ENCODE measurements around the gene RPS28. TPM values are rescaled to one million over a fixed set of nuclear protein-coding genes. Genes with fewer than 3 reads are reported as not detected.
"Not testable (repeated sequence)": the region's sequence is repeated elsewhere in the genome, so short reads cannot be mapped to it uniquely, and the experiment has no call there.

The RPS28 gene
- polyA plus RNA-seq, 1 experiment = 424 TPM

DNA sequence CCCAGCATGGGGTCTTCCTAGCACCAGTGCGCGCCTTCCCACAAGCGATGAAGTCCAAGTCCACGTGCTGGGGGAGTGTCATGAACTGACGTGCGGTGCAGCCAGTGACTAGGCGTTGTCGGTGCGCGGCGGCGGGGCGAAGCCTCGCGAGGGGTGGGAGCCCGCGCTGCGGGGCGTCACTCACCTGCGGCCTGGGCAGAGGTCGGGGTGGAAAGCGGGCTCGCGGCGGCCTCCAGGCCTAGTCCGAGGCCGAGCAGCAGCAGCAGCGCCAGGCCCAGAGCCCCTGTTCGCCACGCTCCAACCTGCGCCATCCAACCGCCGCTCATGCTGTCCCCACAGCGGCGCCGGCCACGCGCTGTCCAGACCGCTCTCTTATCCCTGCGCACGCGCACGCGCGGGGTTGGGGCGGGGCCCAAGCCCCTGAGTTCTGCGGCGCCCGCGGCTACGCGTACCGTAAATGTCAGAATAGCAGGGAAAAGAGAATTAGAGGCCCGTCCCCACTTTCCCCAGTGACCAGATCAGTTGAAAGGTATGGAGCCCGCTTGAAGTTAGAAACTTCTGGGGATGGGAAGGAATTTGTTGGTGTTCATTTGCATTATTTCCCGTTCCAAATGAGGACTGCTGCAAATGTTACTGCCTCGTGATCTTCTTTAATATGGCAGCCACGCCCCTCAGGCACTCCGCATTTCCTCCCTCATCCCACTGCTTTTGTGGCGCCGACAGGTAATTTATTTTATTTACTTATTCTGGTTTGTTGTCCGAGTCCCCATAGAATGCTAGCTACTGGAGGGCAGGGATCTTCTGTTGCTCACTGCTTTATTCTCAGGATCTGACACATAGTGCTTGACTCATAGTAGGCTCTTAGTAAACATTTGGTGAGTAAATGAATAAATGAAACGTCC, 13.1 kb upstream of the RPS28 start, which contains the start of gene CD320:
CD320 (minus strand) TSS at position 394 of the 902 bp plus-strand sequence; CDS start at position 326, 68 bp downstream.
- ChIA-PET CTCF (no interaction called here), POLR2A (interaction anchor here (0.6 to 1.4 kb wide), 3 partner anchors 13 to 206 kb away, joined by 3 to 8 read pairs (median 3); partner anchors contain the start of genes NDUFA7, RPS28 and ZNF414)
- no peak for TF ChIP-seq CTCF (IDR thresholded peaks at IDR 0.05; ENCODE audit: low read depth, low read length)
- H3K4me3 ChIP-seq (ENCODE audit: low read depth, low read length) = peak within 1 kb of the TSS; percentile 75
- H3K9me3 ChIP-seq (ENCODE audit: control insufficient read depth, insufficient read depth, low read length) = peaks cover 6% of the 10 kb centered on the region; the same call in 1 of the 2 replicates
- H3K27me3 ChIP-seq (ENCODE audit: control insufficient read depth, insufficient read depth, low read length) = no peaks in the 10 kb centered on the region
- H3K27ac ChIP-seq (ENCODE audit: low read depth, low read length) = peak within 1 kb of the TSS; percentile 21
- DNase-seq (ENCODE audit: low read depth, low spot score) = peak; percentile 64

DNA sequence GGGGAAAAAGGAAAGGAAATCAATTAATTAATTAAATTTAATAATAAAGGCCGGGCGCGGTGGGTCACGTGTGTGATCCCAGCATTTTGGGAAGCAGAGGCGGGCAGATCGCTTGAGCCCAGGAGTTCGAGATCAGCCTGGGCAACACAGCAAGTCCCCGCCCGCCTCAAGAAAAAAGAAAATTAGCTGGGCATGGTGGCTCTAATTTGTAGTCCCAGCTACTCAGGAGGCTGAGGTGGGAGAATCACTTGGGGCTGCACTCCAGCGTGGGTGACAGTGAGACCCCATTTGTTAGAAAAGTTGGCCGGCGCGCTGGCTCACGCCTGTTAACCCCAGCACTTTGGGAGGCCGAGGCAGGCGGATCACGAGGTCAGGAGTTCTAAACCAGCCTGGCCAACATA, 12.4 kb upstream of the RPS28 start:
- CTCF ChIA-PET = interaction anchor here (0.6 kb wide), 1 partner anchor 272 kb away, joined by 3 read pairs; no protein-coding TSS in a partner anchor
- TF ChIP-seq CTCF (IDR thresholded peaks at IDR 0.05; ENCODE audit: low read depth, low read length) = no peak
- no peak for DNase-seq (ENCODE audit: low read depth, low spot score)
- H3K27ac ChIP-seq (ENCODE audit: low read depth, low read length) = no peak overlapping the region
- H3K9me3 ChIP-seq (ENCODE audit: control insufficient read depth, insufficient read depth, low read length) = peaks cover 4% of the 10 kb centered on the region; the same call in 1 of the 2 replicates
- no peaks in the 10 kb centered on the region for H3K27me3 ChIP-seq (ENCODE audit: control insufficient read depth, insufficient read depth, low read length)
- POLR2A ChIA-PET = interaction anchor here (0.6 kb wide), 1 partner anchor 55 kb away, joined by 8 read pairs; no protein-coding TSS in a partner anchor
- H3K4me3 ChIP-seq (ENCODE audit: low read depth, low read length) = no peak overlapping the region

GRCh38 chr19:8310342-8311055, 10.8 kb upstream of the RPS28 start:
- no peaks in the 10 kb centered on the region for H3K27me3 ChIP-seq (ENCODE audit: control insufficient read depth, insufficient read depth, low read length)
- DNase-seq (ENCODE audit: low read depth, low spot score) = no peak
- ChIA-PET CTCF (interaction anchor here (0.6 kb wide), 1 partner anchor 42 kb away, joined by 11 read pairs; no protein-coding TSS in a partner anchor), POLR2A (interaction anchor here (0.6 kb wide), 1 partner anchor 198 kb away, joined by 3 read pairs; no protein-coding TSS in a partner anchor)
- H3K4me3 ChIP-seq (ENCODE audit: low read depth, low read length) = no peak overlapping the region
- H3K27ac ChIP-seq (ENCODE audit: low read depth, low read length) = no peak overlapping the region
- no peak for TF ChIP-seq CTCF (IDR thresholded peaks at IDR 0.05; ENCODE audit: low read depth, low read length)
- H3K9me3 ChIP-seq (ENCODE audit: control insufficient read depth, insufficient read depth, low read length) = no peaks in the 10 kb centered on the region

DNA sequence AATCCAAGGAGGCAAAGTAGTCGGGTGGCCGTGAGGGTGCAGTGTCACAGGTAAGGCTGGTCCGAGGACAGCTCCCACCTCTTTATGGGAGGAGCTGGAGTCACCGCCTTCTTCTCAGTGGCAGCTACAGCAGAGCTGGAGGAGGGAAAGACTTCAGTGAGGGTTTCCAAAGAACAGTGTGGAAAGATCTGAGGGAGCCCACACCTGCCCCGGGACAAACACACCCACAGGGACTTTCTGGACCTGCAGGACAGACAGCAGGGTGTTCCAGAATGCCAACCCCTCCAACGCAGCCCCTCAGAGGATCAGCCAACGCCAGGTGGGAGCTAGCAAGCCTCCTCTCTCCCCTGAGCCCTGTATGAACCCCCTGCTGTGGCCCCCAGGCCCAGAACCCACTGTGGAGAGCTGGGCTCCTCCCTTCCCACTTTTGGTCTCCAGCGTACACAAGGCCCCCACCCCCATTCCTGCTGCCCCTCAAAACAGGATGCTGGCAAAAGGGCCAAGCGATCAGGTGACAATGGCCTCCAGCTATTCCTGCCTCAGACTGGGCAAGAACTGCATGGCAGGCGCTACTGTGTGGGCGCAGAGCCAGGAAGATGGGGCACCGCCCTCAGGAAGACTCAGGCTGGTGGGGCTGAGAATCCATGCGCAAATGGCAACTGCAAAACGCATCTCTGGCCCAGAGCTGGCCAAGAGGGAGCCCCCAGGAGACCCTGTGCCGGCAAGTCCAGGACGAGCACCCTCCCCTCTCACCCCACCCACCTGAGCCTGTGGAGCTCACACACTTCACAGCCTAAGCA, 9.6 kb upstream of the RPS28 start:
- Histone ChIP-seq H3K27ac (ENCODE audit: low read depth, low read length) (no peak overlapping the region), H3K9me3 (ENCODE audit: control insufficient read depth, insufficient read depth, low read length) (no peaks in the 10 kb centered on the region), H3K4me3 (ENCODE audit: low read depth, low read length) (no peak overlapping the region), H3K27me3 (ENCODE audit: control insufficient read depth, insufficient read depth, low read length) (no peaks in the 10 kb centered on the region)
- POLR2A ChIA-PET = interaction anchor here (0.6 kb wide), 1 partner anchor 196 kb away, joined by 3 read pairs; no protein-coding TSS in a partner anchor
- no peak for DNase-seq (ENCODE audit: low read depth, low spot score)
- CTCF ChIA-PET = no interaction called here
- TF ChIP-seq CTCF (IDR thresholded peaks at IDR 0.05; ENCODE audit: low read depth, low read length) = no peak

GRCh38 chr19:8314981-8315640, 6.2 kb upstream of the RPS28 start:
- CTCF ChIA-PET = interaction anchor here (0.6 to 0.7 kb wide), 2 partner anchors 10 to 266 kb away, joined by 5 read pairs; no protein-coding TSS in a partner anchor
- DNase-seq (ENCODE audit: low read depth, low spot score); H3K4me3 ChIP-seq (ENCODE audit: low read depth, low read length); H3K27ac ChIP-seq (ENCODE audit: low read depth, low read length); POLR2A ChIA-PET; H3K27me3 ChIP-seq (ENCODE audit: control insufficient read depth, insufficient read depth, low read length); H3K9me3 ChIP-seq (ENCODE audit: control insufficient read depth, insufficient read depth, low read length): not testable (repeated sequence)

Measured in AG04450 (cell line).